GM21619 (cell line): ENCODE data around the gene SETX.

ENCODE experiments used
- ATAC-seq: cut with Tn5 transposase; IDR thresholded peaks from one replicate; pipeline ENCODE4 v1.9.1; 2021; ENCODE audit not compliant: unreplicated experiment

SETX gene

DNA sequence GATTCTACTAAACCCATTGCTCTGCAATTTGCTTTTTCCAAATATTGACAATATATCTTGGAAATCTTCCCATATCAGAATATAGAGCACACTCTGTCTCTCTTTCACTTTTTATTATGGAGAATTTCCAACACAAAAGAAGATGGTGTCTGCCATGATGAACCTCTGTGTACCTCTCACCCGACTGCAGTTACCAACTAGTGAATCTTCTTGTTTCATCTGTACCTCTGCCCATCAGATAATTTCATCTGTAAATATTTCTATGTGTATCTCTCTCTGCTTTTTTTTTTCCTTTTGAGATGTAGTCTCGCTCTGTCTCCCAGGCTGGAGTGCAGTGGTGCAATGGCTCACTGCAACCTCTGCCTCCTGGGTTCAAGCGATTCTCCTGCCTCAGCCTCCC lies 130.1 kb downstream of the SETX start:
- ATAC-seq: no peak

DNA sequence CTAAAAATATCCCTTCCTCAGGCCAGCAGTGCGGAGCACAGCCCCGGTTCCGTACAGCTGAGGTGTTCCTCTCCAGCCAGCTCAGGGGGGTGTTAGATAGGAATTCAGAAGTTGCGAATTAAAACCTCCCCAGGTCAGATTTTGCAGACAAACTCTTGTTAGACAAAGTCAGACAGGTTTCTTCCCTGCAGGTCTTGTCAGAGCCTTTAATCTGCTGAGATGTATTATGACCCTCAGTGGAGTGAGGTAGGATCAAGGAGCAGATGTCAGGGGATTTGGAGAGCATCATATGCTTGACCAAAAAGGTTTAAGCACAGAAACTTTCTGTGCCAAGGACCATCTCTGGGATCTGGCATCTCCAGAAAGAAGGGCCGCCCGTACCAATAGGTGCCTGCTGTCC lies 132.8 kb downstream of the SETX start:
- ATAC-seq: no peak

DNA sequence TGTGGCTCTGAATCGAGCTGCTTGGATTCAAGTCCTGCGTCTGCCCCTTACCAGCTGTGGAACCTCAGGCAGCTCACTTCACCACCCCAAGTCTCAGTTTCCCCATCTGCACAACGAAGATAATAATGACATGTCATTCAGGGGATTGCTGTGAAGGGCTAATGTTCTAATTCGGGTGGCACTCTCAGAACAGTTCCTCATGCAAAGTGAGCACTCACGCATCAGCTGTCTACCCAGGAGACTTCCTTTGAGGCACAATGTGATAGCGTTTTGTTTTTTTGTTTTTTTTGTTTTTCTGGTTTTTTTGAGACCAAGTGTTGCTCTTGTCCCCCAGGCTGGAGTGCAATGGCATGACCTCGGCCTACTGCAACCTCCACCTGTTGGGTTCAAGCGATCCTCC lies 136.6 kb downstream of the SETX start:
- ATAC-seq: no peak

DNA sequence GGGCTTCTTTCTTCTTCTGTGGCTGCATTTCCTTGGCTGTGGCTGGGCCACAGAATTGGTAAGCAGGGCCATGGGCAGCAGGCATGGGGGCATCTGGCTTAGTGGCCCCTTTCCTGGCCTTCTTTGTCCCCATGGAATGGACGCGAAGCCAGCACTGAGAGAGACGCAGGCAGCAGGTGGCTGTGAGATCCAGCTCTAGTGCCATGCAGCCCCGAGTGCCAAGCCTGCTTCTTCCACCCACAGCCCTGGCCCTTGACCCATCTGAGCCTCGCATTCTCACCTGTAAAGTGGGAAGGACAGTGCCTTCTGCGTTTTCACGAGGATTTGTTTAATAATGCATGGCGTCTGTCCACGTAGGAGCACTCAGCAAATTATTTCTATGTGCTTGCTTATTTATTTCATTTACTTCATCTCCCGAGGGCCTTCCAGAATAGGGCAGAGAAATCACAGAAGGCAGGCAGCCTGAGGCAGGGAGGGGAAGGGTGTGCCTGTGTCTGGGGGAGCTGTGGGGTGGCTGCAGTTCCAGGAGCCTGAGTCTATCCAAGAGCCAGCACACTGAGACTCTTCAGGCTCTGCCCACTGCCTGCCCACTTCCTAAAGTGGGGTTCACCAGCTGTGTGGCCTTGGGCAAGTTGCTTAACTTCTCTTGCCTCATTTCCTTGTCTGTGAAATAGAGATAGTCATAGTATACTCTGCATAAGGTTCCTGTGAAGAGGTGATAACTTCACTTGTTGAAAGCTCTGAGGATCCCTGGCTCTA lies 137.7 kb downstream of the SETX start:
- ATAC-seq: no peak

DNA sequence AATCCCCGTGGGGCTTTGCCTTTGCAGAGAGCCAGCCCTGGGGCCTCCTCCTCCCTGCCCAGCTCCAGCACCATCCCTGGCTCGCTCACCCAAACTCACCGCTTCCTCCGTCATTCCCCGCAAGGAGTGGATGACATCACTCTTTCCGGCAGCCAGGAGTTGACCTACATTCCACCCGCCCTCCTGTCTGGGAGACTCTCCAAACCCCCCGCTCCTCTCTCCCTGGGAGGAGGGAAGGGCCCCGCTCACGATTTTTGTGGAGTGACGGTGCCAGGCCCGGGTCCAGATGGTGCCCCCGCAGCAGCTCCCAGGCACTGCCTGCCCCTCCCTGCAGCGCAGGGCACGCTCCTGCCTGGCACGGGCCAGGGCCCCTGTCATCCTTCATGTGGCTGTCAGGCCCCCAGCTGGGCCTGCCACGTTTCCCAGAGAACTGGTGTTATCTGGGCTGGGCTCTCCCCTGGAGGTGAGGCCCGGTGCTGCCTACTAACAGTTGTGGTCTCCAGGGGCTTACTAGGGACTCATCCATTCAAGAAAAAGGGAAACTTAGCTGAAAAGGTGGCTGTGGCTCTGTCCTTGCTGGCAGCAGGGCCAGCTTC lies 140.7 kb downstream of the SETX start:
- ATAC-seq: no peak

DNA sequence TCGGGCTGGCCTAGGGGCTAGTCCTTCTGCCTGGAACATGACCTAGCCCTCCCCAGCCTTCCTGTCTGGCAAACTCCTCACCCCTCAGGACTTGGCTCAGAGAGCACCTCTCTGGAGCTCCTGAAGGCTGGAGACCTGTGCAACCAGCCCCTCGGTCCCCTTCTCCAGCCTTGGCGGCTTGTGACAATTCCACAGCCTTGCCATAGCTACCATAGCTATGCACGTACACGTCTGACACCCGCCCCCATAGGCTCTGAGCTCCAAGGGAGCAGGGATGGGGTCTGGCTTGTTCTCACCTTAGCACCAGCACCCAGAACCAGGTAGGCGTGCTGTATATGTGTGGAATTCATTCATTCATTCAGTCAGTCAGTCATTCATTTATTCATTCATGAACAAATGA lies 143.2 kb downstream of the SETX start:
- ATAC-seq: no peak
